SU-DHL-6 (cell line): ENCODE measurements around the gene RASL10A.

Experiments
- H2AFZ ChIP-seq: fragments of 200-600 bp; sonication (generic); 2 replicates; pipeline ENCODE4 v1.6.1; 2014; ENCODE audit warnings: low read depth, mild to moderate bottlenecking, moderate library complexity, mixed read lengths, antibody characterized with exemption, low read length; ENCODE audit not compliant: severe bottlenecking
- H3F3A ChIP-seq: fragments of 200-600 bp; shearing (Covaris generic); 2 replicates; pipeline ENCODE4 v1.6.0; 2016; ENCODE audit warnings: antibody characterized with exemption, mild to moderate bottlenecking; ENCODE audit not compliant: insufficient read depth
- H3K27ac ChIP-seq: fragments of 200-600 bp; sonication (generic); 2 replicates; pipeline ENCODE4 v1.5.1; 2016; ENCODE audit warnings: low read depth, mild to moderate bottlenecking, low read length, moderate library complexity, mixed read lengths
- H3K27me3 ChIP-seq: fragments of 200-600 bp; sonication (generic), shearing (Covaris generic); 2 replicates; pipeline ENCODE4 v1.6.0; 2014; ENCODE audit warnings: mild to moderate bottlenecking, low read length
- H3K36me3 ChIP-seq: fragments of 200-600 bp; sonication (generic); 2 replicates; pipeline ENCODE4 v1.6.1; 2014; ENCODE audit warnings: mild to moderate bottlenecking, low read length, mixed read lengths
- H3K4me2 ChIP-seq: fragments of 300-600, 200-600 bp; shearing (Covaris generic), sonication (generic); 2 replicates; pipeline ENCODE4 v1.6.0; 2014; ENCODE audit warnings: low read length, low read depth, mild to moderate bottlenecking; ENCODE audit not compliant: poor library complexity, severe bottlenecking
- H3K4me3 ChIP-seq: fragments of 200-600 bp; sonication (generic); 2 replicates; pipeline ENCODE4 v1.5.1; 2014; ENCODE audit warnings: antibody characterized with exemption, low read length, mild to moderate bottlenecking, mixed read lengths; ENCODE audit not compliant: insufficient read depth, poor library complexity, severe bottlenecking
- H3K79me2 ChIP-seq: fragments of 200-600 bp; sonication (generic); 2 replicates; pipeline ENCODE4 v1.6.1; 2014; ENCODE audit warnings: mild to moderate bottlenecking, low read length, moderate library complexity; ENCODE audit not compliant: insufficient read depth
- H3K9ac ChIP-seq: fragments of 200-600 bp; sonication (generic); 2 replicates; pipeline ENCODE4 v1.7.0; 2014; ENCODE audit warnings: mild to moderate bottlenecking, low read length
- H3K9me2 ChIP-seq: fragments of 200-600 bp; sonication (generic); replicated peaks from 2 replicates; pipeline ENCODE4 v1.6.1; 2014; ENCODE audit warnings: low read length; ENCODE audit not compliant: insufficient read depth
- H3K9me3 ChIP-seq: fragments of 200-600 bp; sonication (generic); 2 replicates; pipeline ENCODE4 v1.6.1; 2014; ENCODE audit warnings: low read length, mixed read lengths; ENCODE audit not compliant: insufficient read depth
- H4K20me1 ChIP-seq: fragments of 200-600 bp; sonication (generic); 2 replicates; pipeline ENCODE4 v1.6.1; 2014; ENCODE audit warnings: low read depth, mild to moderate bottlenecking, antibody characterized with exemption, low read length, moderate library complexity, mixed read lengths
- CTCF ChIP-seq: fragments of 200-600 bp; sonication (generic); IDR thresholded peaks from one replicate; pipeline ENCODE4 v1.5.1; 2017; ENCODE audit warnings: antibody characterized with exemption, mild to moderate bottlenecking, low read length, moderate library complexity; ENCODE audit not compliant: insufficient read depth, poor library complexity, severe bottlenecking
- EZH2phosphoT487 ChIP-seq: fragments of 200-600 bp; sonication (generic), shearing (Covaris generic); conservative IDR thresholded peaks from 2 replicates; pipeline ENCODE4 v1.6.1; 2018; ENCODE audit warnings: mild to moderate bottlenecking, antibody characterized with exemption, low read length, moderate library complexity, mixed read lengths

RASL10A gene

DNA sequence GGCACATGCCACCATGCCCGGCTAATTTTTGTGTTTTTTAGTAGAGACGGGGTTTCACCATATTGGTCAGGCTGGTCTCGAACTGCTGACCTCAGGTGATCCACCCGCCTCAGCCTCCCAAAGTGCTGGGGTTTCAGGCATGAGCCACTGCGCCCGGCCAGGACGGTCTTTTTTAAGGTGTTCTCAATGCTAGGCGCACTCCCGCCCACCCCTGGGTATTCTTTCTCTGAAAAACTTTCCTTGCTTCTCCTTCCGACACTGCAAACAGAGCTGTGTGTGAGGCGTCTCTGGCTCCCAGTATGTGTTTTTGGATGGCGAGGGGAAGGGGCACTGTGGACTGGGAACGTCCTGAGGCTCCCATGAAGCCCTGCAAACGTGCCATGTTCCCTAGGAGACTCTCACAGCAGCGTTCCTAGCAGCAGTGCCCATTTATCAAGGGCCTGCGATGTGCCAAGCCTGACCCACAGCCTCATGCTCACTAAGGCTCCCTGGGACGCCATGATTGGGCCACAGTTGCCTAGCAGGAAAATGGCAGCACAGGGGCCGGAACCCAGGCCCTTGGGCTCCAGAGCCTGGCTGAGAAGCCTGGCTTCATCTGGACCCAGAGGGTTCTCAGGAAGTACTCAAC, 2.4 kb upstream of the RASL10A start:
- no peak for TF ChIP-seq CTCF
- no peak for TF ChIP-seq EZH2phosphoT487
- Histone ChIP-seq H2AFZ (no peak overlapping the region), H3K27ac (no peak overlapping the region), H3K4me3 (no peak overlapping the region), H3K4me2 (no peak overlapping the region), H3K36me3 (no peaks in the 10 kb centered on the region), H3K79me2 (no peaks in the 10 kb centered on the region), H3K9me3 (no peaks in the 10 kb centered on the region), H4K20me1 (no peaks in the 10 kb centered on the region), H3K9me2 (no peaks in the 10 kb centered on the region), H3K27me3 (no peaks in the 10 kb centered on the region), H3F3A (0 out of 2 replicates have a peak, but pooled peaks cover 3% of the 10 kb centered on the region), H3K9ac (no peak overlapping the region)

- no peaks in the 10 kb centered on the region for H3K27me3 ChIP-seq
- no peak overlapping the region for H3K4me2 ChIP-seq
- TF ChIP-seq CTCF (no peak), EZH2phosphoT487 (no peak)
- H3K36me3 ChIP-seq, result no peaks in the 10 kb centered on the region
- no peaks in the 10 kb centered on the region for H3K9me3 ChIP-seq
- H3K27ac ChIP-seq, result no peak overlapping the region
- no peak overlapping the region for H2AFZ ChIP-seq
- H3K79me2 ChIP-seq, result no peaks in the 10 kb centered on the region
- no peak overlapping the region for H3K4me3 ChIP-seq
- H4K20me1 ChIP-seq, result no peaks in the 10 kb centered on the region
- no peak overlapping the region for H3K9ac ChIP-seq
- H3F3A ChIP-seq, result 0 out of 2 replicates have a peak, but pooled peaks cover 3% of the 10 kb centered on the region
- H3K9me2 ChIP-seq, result no peaks in the 10 kb centered on the region
Measured at GRCh38 chr22:29316141-29316828, 788 bp upstream of the RASL10A start.

GRCh38 chr22:29314537-29315285, 786 bp downstream of the RASL10A start:
- Histone ChIP-seq H4K20me1 (no peaks in the 10 kb centered on the region), H3K9me2 (no peaks in the 10 kb centered on the region), H3K4me2 (no peak overlapping the region), H3K9me3 (no peaks in the 10 kb centered on the region), H3K27ac (no peak overlapping the region), H3K79me2 (no peaks in the 10 kb centered on the region), H3K36me3 (no peaks in the 10 kb centered on the region), H3K27me3 (no peaks in the 10 kb centered on the region), H2AFZ (no peak overlapping the region), H3K9ac (no peak overlapping the region), H3F3A (no peaks in the 10 kb centered on the region), H3K4me3 (no peak overlapping the region)
- TF ChIP-seq CTCF (no peak), EZH2phosphoT487 (no peak)
